Suprapubic skin (tissue), 4 donors: ENCODE results near the gene EPB41L2. TPM values are rescaled to one million over a fixed set of nuclear protein-coding genes. Genes with fewer than 3 reads are reported as not detected.

Experiments
- DNase-seq, 2 donors: peaks; one replicate each; pipeline ENCODE4 v3.0.0-alpha.2; 2019; ENCODE audit warnings: low spot score in 2 of 2
- H3K27ac ChIP-seq: fragments of 200-600 bp; sonication (generic); one replicate; pipeline ENCODE4 v1.5.1; 2019
- H3K27me3 ChIP-seq: fragments of 200-600 bp; sonication (generic); one replicate; pipeline ENCODE4 v1.5.1; 2019
- H3K36me3 ChIP-seq: fragments of 200-600 bp; sonication (generic); one replicate; pipeline ENCODE4 v1.5.1; 2019
- H3K4me1 ChIP-seq: fragments of 200-600 bp; sonication (generic); one replicate; pipeline ENCODE4 v1.5.1; 2019
- H3K4me3 ChIP-seq: fragments of 200-600 bp; sonication (generic); one replicate; pipeline ENCODE4 v1.5.1; 2019; ENCODE audit warnings: mild to moderate bottlenecking
- H3K9me3 ChIP-seq: fragments of 200-600 bp; sonication (generic); one replicate; pipeline ENCODE4 v1.5.1; 2019
- CTCF ChIP-seq, 2 donors: fragments of 200-600 bp in 1 of 2; fragments of 450-650 bp in 1 of 2; sonication (generic) in 1 of 2; IDR thresholded peaks; one replicate each; pipeline ENCODE4 v1.5.1; 2016 to 2019; ENCODE audit warnings: antibody characterized with exemption in 2 of 2, mild to moderate bottlenecking in 1 of 2, moderate library complexity in 1 of 2
- EP300 ChIP-seq: sonication (generic); formaldehyde crosslinking; IDR thresholded peaks from one replicate; pipeline ENCODE4 v1.6.1; 2017; ENCODE audit warnings: antibody characterized with exemption
- POLR2A ChIP-seq, 2 donors: fragments of 450-650 bp; IDR thresholded peaks; one replicate each; pipeline ENCODE4 v1.6.1; 2017; ENCODE audit warnings: antibody characterized with exemption in 2 of 2, mild to moderate bottlenecking in 2 of 2, moderate library complexity in 2 of 2
- POLR2AphosphoS5 ChIP-seq, 3 donors: sonication (generic); formaldehyde crosslinking; IDR thresholded peaks; one replicate each; pipeline ENCODE4 v1.6.1; 2017; ENCODE audit warnings: antibody characterized with exemption in 3 of 3
- WGBS: methylation state at CpG from one replicate; pipeline ENCODE4 v1.1.5; 2018; 5-methylcytosine and 5-hydroxymethylcytosine counted together
- total RNA-seq, 4 donors: library from RNA; depleted of rRNA; stranded (reverse); fragments of >200 nt; gene quantifications; one replicate each; pipeline ENCODE4 v1.1.0, GENCODE V29; 2016

The EPB41L2 gene
- total RNA-seq, 4 donors from 2014 or later: 11.4 to 26.8 (median 15.4) TPM

- peaks cover 14% of the 10 kb centered on the region for H3K9me3 ChIP-seq
- TF ChIP-seq CTCF (IDR thresholded peaks at IDR 0.05) (no peak), POLR2AphosphoS5 (IDR thresholded peaks at IDR 0.05) (no peak), POLR2A (IDR thresholded peaks at IDR 0.05) (no peak), EP300 (no peak)
- no peak for DNase-seq
- H3K36me3 ChIP-seq: no peaks in the 10 kb centered on the region
- WGBS: 94% methylated on average over 6 of the region's 6 CpGs
- H3K4me3 ChIP-seq: no peak overlapping the region
- H3K4me1 ChIP-seq: no peaks in the 10 kb centered on the region
- H3K27ac ChIP-seq: no peak overlapping the region
- no peaks in the 10 kb centered on the region for H3K27me3 ChIP-seq
Observed at GRCh38 chr6:131054392-131055250, 8.4 kb downstream of the EPB41L2 start.

GRCh38 chr6:131053546-131054240 lies 9.4 kb downstream of the EPB41L2 start:
- no peaks in the 10 kb centered on the region for H3K36me3 ChIP-seq
- no peak for DNase-seq
- peaks cover 14% of the 10 kb centered on the region for H3K9me3 ChIP-seq
- H3K27me3 ChIP-seq: no peaks in the 10 kb centered on the region
- H3K4me3 ChIP-seq: no peak overlapping the region
- no peak overlapping the region for H3K27ac ChIP-seq
- TF ChIP-seq POLR2A (IDR thresholded peaks at IDR 0.05) (no peak), EP300 (no peak), CTCF (IDR thresholded peaks at IDR 0.05) (no peak), POLR2AphosphoS5 (IDR thresholded peaks at IDR 0.05) (no peak)
- no peaks in the 10 kb centered on the region for H3K4me1 ChIP-seq
- WGBS: 84% methylated on average over 11 of the region's 11 CpGs

- no peaks in the 10 kb centered on the region for H3K27me3 ChIP-seq
- TF ChIP-seq POLR2AphosphoS5 (IDR thresholded peaks at IDR 0.05) (no peak), CTCF (IDR thresholded peaks at IDR 0.05) (no peak), EP300 (no peak), POLR2A (IDR thresholded peaks at IDR 0.05) (no peak)
- no peaks in the 10 kb centered on the region for H3K4me1 ChIP-seq
- H3K27ac ChIP-seq: no peak overlapping the region
- peaks cover 14% of the 10 kb centered on the region for H3K9me3 ChIP-seq
- WGBS: 73% methylated on average over 4 of the region's 4 CpGs
- DNase-seq: no peak
- no peak overlapping the region for H3K4me3 ChIP-seq
- no peaks in the 10 kb centered on the region for H3K36me3 ChIP-seq
Observed at GRCh38 chr6:131052181-131052580, 10.9 kb downstream of the EPB41L2 start.

GRCh38 chr6:131051341-131051740 lies 11.7 kb downstream of the EPB41L2 start:
- H3K9me3 ChIP-seq: peaks cover 14% of the 10 kb centered on the region

More at GRCh38 chr6:131051341-131051740, 11.7 kb downstream of the EPB41L2 start:
- 79% methylated on average over 1 of the region's 1 CpG for WGBS
- Histone ChIP-seq H3K4me1 (no peaks in the 10 kb centered on the region), H3K27ac (no peak overlapping the region), H3K36me3 (no peaks in the 10 kb centered on the region), H3K27me3 (no peaks in the 10 kb centered on the region), H3K4me3 (no peak overlapping the region)
- no peak for DNase-seq
- TF ChIP-seq EP300 (no peak), POLR2AphosphoS5 (IDR thresholded peaks at IDR 0.05) (no peak), CTCF (IDR thresholded peaks at IDR 0.05) (no peak), POLR2A (IDR thresholded peaks at IDR 0.05) (no peak)
